Measurements from ENCODE around the gene PRDX2. TPM values are rescaled to one million over a fixed set of nuclear protein-coding genes. Genes with fewer than 3 reads are reported as not detected.

The PRDX2 gene
- total RNA-seq, 1 donor from 2014 or later: 259 TPM

DNA sequence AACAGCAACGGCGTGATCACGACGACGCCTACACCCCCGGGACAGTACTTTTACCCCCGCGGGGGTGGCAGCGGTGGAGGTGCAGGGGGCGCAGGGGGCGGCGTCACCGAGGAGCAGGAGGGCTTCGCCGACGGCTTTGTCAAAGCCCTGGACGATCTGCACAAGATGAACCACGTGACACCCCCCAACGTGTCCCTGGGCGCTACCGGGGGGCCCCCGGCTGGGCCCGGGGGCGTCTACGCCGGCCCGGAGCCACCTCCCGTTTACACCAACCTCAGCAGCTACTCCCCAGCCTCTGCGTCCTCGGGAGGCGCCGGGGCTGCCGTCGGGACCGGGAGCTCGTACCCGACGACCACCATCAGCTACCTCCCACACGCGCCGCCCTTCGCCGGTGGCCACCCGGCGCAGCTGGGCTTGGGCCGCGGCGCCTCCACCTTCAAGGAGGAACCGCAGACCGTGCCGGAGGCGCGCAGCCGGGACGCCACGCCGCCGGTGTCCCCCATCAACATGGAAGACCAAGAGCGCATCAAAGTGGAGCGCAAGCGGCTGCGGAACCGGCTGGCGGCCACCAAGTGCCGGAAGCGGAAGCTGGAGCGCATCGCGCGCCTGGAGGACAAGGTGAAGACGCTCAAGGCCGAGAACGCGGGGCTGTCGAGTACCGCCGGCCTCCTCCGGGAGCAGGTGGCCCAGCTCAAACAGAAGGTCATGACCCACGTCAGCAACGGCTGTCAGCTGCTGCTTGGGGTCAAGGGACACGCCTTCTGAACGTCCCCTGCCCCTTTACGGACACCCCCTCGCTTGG, 9.3 kb downstream of the PRDX2 start:
- Histone ChIP-seq H3K36me3 (peaks cover 5 to 6% of the 10 kb centered on the region in 2 donors), H3K4me3 (peak overlapping the region; percentile 83 to 90), H3K9me3 (no peaks in the 10 kb centered on the region), H3K4me1 (peaks cover 21 to 27% of the 10 kb centered on the region in 2 donors), H3K27ac (peak overlapping the region; percentile 95 to 96), H3K27me3 (no peaks in the 10 kb centered on the region)
- intact Hi-C loops (cut with DNase I): loop anchor here (5.0 to 10.0 kb wide), 3 partner anchors 155 to 1213 kb away; partner anchors contain the start of genes RAD23A and RFX1
- peak in 1 of 2 donors; percentile 79 for DNase-seq (ENCODE audit: low spot score in 2 of 2)
- TF ChIP-seq, protein P1, sequence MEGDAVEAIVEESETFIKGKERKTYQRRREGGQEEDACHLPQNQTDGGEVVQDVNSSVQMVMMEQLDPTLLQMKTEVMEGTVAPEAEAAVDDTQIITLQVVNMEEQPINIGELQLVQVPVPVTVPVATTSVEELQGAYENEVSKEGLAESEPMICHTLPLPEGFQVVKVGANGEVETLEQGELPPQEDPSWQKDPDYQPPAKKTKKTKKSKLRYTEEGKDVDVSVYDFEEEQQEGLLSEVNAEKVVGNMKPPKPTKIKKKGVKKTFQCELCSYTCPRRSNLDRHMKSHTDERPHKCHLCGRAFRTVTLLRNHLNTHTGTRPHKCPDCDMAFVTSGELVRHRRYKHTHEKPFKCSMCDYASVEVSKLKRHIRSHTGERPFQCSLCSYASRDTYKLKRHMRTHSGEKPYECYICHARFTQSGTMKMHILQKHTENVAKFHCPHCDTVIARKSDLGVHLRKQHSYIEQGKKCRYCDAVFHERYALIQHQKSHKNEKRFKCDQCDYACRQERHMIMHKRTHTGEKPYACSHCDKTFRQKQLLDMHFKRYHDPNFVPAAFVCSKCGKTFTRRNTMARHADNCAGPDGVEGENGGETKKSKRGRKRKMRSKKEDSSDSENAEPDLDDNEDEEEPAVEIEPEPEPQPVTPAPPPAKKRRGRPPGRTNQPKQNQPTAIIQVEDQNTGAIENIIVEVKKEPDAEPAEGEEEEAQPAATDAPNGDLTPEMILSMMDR (IDR thresholded peaks at IDR 0.05): no peak

DNA sequence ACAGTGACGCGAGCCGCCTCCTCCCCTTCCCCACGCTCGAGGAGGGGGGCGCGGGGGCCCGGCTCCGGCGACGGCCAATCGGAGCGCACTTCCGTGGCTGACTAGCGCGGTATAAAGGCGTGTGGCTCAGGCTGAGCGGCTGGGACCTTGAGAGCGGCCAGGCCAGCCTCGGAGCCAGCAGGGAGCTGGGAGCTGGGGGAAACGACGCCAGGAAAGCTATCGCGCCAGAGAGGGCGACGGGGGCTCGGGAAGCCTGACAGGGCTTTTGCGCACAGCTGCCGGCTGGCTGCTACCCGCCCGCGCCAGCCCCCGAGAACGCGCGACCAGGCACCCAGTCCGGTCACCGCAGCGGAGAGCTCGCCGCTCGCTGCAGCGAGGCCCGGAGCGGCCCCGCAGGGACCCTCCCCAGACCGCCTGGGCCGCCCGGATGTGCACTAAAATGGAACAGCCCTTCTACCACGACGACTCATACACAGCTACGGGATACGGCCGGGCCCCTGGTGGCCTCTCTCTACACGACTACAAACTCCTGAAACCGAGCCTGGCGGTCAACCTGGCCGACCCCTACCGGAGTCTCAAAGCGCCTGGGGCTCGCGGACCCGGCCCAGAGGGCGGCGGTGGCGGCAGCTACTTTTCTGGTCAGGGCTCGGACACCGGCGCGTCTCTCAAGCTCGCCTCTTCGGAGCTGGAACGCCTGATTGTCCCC, 10.1 kb downstream of the PRDX2 start, which contains the start of gene JUNB:
TSS of gene JUNB (plus strand) at position 142 of the 706 bp plus-strand sequence. CDS start at position 428, 286 bp downstream.
- Histone ChIP-seq H3K27me3 (no peaks in the 10 kb centered on the region), H3K4me3 (peak within 1 kb of the TSS; percentile 83 to 90), H3K9me3 (no peaks in the 10 kb centered on the region), H3K36me3 (peaks cover 5 to 6% of the 10 kb centered on the region in 2 donors), H3K4me1 (peaks cover 23 to 34% of the 10 kb centered on the region in 2 donors), H3K27ac (peak within 1 kb of the TSS; percentile 95 to 96)
- intact Hi-C loops (cut with DNase I): loop anchor here (1.0 to 10.0 kb wide), 5 partner anchors 12 to 1213 kb away; partner anchors contain the start of genes RAD23A and RFX1
- TF ChIP-seq, protein P1 (IDR thresholded peaks at IDR 0.05): no peak
- peak; percentile 91 to 99 for DNase-seq (ENCODE audit: low spot score in 2 of 2)

DNA sequence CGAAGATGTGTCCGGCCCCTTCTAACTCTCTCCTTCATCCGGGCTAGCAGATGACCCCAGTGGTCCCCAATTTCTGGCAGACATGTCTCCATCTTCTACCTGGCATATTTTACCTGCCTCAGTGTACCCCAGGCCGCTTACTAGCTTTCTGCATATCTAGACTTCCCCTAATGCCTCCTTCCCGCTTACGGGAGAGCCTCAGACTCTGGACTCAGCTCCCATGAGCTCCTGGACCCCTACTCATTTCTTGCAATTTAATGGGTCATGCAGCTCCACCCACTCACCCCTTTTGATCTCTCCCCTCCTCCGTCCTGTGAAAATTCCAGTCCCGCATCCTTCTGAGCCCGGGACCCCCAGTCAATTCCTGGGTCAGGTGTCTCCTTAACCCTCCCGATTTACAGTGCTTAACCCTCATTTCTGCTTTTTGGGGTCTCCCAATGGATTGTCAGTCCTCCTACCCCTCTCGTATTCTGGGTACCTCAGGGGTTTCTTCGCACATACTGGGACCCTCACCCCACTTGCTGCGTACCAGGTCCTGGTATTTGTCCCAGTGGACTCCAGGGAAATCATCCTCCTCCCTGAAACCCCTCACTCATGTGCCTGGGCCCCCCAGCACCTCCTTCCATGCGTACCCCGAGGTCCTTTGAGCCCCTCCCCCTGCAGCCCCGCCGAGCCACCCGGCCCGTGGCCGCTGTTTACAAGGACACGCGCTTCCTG, 10.8 kb downstream of the PRDX2 start:
- intact Hi-C loops (cut with DNase I): loop anchor here (1.0 to 10.0 kb wide), 5 partner anchors 11 to 1214 kb away; partner anchors contain the start of genes RAD23A and RFX1
- H3K27ac ChIP-seq: peak overlapping the region; percentile 95 to 96

DNA sequence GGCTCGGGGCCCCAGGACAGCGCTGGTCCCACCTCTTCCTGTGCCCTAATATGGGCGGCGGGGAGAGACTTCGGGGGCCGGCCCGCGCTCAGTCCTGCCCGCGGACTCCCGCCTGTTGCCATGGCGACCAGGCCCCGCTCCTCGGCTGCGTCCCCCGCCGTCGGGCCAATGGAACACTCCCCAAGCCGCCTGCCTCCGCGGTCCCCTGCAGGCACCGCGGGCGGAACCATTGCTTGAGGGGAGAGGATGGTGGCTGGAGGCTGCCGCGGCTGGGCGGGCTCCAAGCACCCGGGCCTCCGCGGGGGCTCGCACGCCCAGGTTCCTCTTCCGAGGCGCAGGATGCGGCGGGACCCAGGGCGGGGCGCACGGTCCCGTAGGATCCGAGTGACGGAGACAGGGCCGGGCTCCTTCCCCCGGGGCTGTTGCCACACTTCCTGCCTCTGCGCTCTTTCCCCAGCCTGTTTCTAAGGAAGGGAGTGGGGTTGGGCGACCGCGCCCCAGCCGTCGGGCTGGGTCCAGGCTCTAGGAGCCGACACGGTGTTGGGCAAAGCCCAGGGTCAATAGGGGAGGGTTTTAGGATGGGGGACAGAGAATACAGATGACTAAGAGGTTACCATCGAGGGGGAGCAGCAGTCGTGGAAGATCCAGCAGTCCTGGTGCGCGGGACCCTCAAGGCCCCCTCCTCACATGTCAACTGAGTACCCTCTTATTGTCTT, 11.5 kb downstream of the PRDX2 start:
- peak; percentile 92 to 98 for DNase-seq (ENCODE audit: low spot score in 2 of 2)
- Histone ChIP-seq H3K4me1 (peaks cover 31 to 41% of the 10 kb centered on the region in 2 donors), H3K9me3 (no peaks in the 10 kb centered on the region), H3K36me3 (peaks cover 5 to 6% of the 10 kb centered on the region in 2 donors), H3K27ac (peak overlapping the region; percentile 95 to 96), H3K4me3 (peak overlapping the region; percentile 83 to 90), H3K27me3 (no peaks in the 10 kb centered on the region)
- TF ChIP-seq, protein P1 (IDR thresholded peaks at IDR 0.05): no peak
- intact Hi-C loops (cut with DNase I): loop anchor here (2.0 to 10.0 kb wide), 5 partner anchors 157 to 1255 kb away; partner anchors contain the start of genes CNN1, RAD23A and RFX1

More for the DNA sequence above, 10.8 kb downstream of the PRDX2 start:
- no peak for DNase-seq (ENCODE audit: low spot score in 2 of 2)
- Histone ChIP-seq H3K4me1 (peaks cover 26 to 37% of the 10 kb centered on the region in 2 donors), H3K4me3 (peak overlapping the region; percentile 83 to 90), H3K36me3 (peaks cover 5 to 6% of the 10 kb centered on the region in 2 donors), H3K27me3 (no peaks in the 10 kb centered on the region), H3K9me3 (no peaks in the 10 kb centered on the region)
- TF ChIP-seq, protein P1 (IDR thresholded peaks at IDR 0.05): no peak

All from ascending aorta (tissue), 2 donors.